ENCODE data around the gene PLA2G4E. TPM values are rescaled to one million over a fixed set of nuclear protein-coding genes. Genes with fewer than 3 reads are reported as not detected.

The PLA2G4E gene
- total RNA-seq, 1 donor from 2014 or later, result 0.52 TPM

- Histone ChIP-seq H3K27me3 (ENCODE audit: control insufficient read depth in 3 of 3, insufficient read depth in 3 of 3, low read length in 3 of 3) (no peaks in the 10 kb centered on the region), H3K4me1 (ENCODE audit: control insufficient read depth in 3 of 3, insufficient read depth in 3 of 3, low read length in 3 of 3) (peaks cover 15 to 38% (median 34%) of the 10 kb centered on the region in 3 donors), H3K9me3 (ENCODE audit: control insufficient read depth in 3 of 3, low read length in 3 of 3) (no peaks in the 10 kb centered on the region), H3K9ac (ENCODE audit: low read depth in 1 of 3, low read length in 3 of 3) (peak overlapping the region in 1 of 3 donors; percentile 44), H3K27ac (ENCODE audit: low read depth, low read length) (peak overlapping the region; percentile 81), H3K36me3 (ENCODE audit: control insufficient read depth in 3 of 3, insufficient read depth in 3 of 3, low read length in 3 of 3) (no peaks in the 10 kb centered on the region), H3K4me3 (ENCODE audit: low read length in 3 of 3) (peak overlapping the region in 1 of 3 donors; percentile 90)
Measured at GRCh38 chr15:41970456-41970855, 50.4 kb downstream of the PLA2G4E start.

DNA sequence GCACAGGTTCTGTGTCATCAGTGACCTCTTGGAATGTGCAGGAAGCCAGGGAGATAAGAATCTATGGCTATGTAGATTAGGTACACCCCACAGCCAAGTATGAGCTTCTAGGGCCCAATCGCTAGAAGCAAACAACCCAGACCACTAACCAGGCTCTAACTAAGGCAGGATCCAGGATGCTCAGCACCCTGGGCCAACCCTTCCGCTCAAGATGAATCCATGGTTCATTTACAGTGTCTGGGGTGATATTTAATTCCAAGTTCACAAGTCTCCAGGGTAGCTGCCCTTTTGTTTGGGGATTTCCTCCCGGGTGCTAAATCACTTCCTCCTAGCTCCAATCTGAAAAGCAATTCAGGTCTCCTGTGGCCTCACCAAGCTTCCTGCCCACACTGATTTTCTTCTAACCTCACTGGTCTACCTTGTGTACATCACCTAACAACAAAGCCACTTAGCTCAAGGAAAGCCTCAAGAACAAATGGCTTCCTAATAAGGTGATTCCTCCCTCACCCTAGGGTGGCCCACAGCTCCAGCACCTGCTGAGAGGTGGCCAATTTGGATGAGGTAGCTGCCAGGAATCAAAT is 50.9 kb downstream of the PLA2G4E start:
- Histone ChIP-seq H3K4me1 (ENCODE audit: control insufficient read depth in 3 of 3, insufficient read depth in 3 of 3, low read length in 3 of 3) (peaks cover 15 to 40% (median 35%) of the 10 kb centered on the region in 3 donors), H3K9me3 (ENCODE audit: control insufficient read depth in 3 of 3, low read length in 3 of 3) (no peaks in the 10 kb centered on the region), H3K27me3 (ENCODE audit: control insufficient read depth in 3 of 3, insufficient read depth in 3 of 3, low read length in 3 of 3) (no peaks in the 10 kb centered on the region), H3K9ac (ENCODE audit: low read depth in 1 of 3, low read length in 3 of 3) (no peak overlapping the region), H3K4me3 (ENCODE audit: low read length in 3 of 3) (peak overlapping the region in 2 of 3 donors; percentile 41 to 90), H3K27ac (ENCODE audit: low read depth, low read length) (peak overlapping the region; percentile 61), H3K36me3 (ENCODE audit: control insufficient read depth in 3 of 3, insufficient read depth in 3 of 3, low read length in 3 of 3) (no peaks in the 10 kb centered on the region)

DNA sequence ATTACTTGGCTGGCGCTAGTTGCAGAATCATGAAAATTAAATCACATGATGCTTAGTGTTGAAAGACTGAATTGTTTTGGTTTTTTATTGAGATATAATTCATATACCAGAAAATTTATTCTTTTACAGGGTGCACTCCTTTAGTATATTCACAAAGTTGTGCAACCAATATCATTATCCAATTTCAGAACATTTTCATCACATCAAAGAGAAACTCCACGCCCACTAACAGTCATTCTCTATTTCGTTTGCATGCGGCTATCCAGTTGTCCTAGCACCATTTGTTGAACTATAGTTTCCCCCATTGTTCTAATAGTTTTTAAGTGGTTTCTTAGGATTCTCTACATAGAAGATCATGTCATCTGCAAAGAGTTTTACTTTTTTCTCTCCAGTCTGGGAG is 52.1 kb downstream of the PLA2G4E start:
- no peaks in the 10 kb centered on the region for H3K36me3 ChIP-seq (ENCODE audit: control insufficient read depth in 3 of 3, insufficient read depth in 3 of 3, low read length in 3 of 3)
- peaks cover 15 to 40% (median 35%) of the 10 kb centered on the region in 3 donors for H3K4me1 ChIP-seq (ENCODE audit: control insufficient read depth in 3 of 3, insufficient read depth in 3 of 3, low read length in 3 of 3)
- no peak overlapping the region for H3K9ac ChIP-seq (ENCODE audit: low read depth in 1 of 3, low read length in 3 of 3)
- no peaks in the 10 kb centered on the region for H3K9me3 ChIP-seq (ENCODE audit: control insufficient read depth in 3 of 3, low read length in 3 of 3)
- no peak overlapping the region for H3K4me3 ChIP-seq (ENCODE audit: low read length in 3 of 3)
- H3K27me3 ChIP-seq (ENCODE audit: control insufficient read depth in 3 of 3, insufficient read depth in 3 of 3, low read length in 3 of 3), result no peaks in the 10 kb centered on the region
- peak overlapping the region; percentile 61 for H3K27ac ChIP-seq (ENCODE audit: low read depth, low read length)

DNA sequence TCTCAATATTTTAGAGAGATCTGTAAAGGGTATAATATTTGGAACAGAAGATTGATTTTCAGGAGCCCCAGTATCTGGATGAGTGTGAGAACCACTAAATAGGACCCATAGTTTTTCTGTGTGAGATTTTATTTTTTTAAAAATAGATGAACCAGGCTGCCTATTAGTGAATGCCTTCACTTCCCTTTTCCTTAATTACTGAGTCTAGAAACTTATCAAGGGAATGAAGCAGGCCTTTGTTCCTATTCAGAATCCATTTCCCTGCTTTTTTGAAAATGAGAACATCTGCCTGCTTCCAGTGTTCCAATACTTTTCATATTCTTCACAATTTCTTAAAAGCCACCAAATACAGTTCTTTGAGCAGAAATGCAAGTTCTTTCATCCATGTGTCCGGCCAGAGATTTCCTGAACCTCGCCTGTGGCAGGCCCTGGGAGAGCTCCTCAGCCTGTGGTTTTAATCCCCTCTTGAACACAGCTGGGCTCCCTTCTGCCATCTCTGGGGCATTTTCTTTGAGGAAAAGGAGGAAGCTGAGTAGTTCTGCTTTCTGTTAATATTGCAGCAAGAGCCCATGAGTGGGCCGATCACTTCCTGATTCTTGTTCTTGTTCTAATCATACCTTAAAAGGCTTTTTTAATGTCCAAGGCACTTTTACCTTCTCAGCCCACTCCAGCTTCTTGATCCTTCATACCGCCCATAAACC is 53.2 kb downstream of the PLA2G4E start:
- H3K27me3 ChIP-seq (ENCODE audit: control insufficient read depth in 3 of 3, insufficient read depth in 3 of 3, low read length in 3 of 3), result no peaks in the 10 kb centered on the region
- no peaks in the 10 kb centered on the region for H3K36me3 ChIP-seq (ENCODE audit: control insufficient read depth in 3 of 3, insufficient read depth in 3 of 3, low read length in 3 of 3)
- peaks cover 15 to 36% (median 32%) of the 10 kb centered on the region in 3 donors for H3K4me1 ChIP-seq (ENCODE audit: control insufficient read depth in 3 of 3, insufficient read depth in 3 of 3, low read length in 3 of 3)
- no peaks in the 10 kb centered on the region for H3K9me3 ChIP-seq (ENCODE audit: control insufficient read depth in 3 of 3, low read length in 3 of 3)
- peak overlapping the region; percentile 37 for H3K27ac ChIP-seq (ENCODE audit: low read depth, low read length)
- no peak overlapping the region for H3K9ac ChIP-seq (ENCODE audit: low read depth in 1 of 3, low read length in 3 of 3)
- no peak overlapping the region for H3K4me3 ChIP-seq (ENCODE audit: low read length in 3 of 3)

DNA sequence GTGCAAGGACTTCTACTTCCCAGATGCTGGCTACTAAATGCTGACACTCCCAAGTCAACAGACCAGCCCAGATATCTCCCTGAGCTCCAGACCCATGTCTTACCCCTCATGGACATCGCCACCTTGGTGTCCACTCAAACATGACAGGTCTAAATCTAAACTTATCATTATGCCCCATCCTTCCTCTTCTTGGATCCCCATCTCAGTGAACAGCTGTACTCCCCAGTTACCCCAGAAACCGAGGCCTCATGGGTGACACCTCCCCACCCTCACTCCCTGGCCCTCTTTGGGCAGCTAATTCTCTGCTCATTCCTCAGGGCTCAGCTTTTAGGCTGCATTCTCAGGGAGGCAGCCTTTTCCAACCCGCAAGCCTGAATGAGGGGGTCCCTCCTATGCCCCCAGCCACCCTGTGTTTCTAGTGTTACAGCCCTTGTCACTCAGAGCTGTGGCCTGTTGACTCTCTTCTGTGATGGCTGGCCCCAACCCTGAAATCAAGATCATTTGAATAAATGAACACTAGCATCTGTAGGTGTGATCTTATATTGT is 53.8 kb downstream of the PLA2G4E start:
- no peaks in the 10 kb centered on the region for H3K36me3 ChIP-seq (ENCODE audit: control insufficient read depth in 3 of 3, insufficient read depth in 3 of 3, low read length in 3 of 3)
- H3K27me3 ChIP-seq (ENCODE audit: control insufficient read depth in 3 of 3, insufficient read depth in 3 of 3, low read length in 3 of 3), result no peaks in the 10 kb centered on the region
- H3K9ac ChIP-seq (ENCODE audit: low read depth in 1 of 3, low read length in 3 of 3), result no peak overlapping the region
- no peak overlapping the region for H3K4me3 ChIP-seq (ENCODE audit: low read length in 3 of 3)
- H3K27ac ChIP-seq (ENCODE audit: low read depth, low read length), result peak overlapping the region; percentile 60
- no peaks in the 10 kb centered on the region for H3K9me3 ChIP-seq (ENCODE audit: control insufficient read depth in 3 of 3, low read length in 3 of 3)
- H3K4me1 ChIP-seq (ENCODE audit: control insufficient read depth in 3 of 3, insufficient read depth in 3 of 3, low read length in 3 of 3), result peaks cover 15 to 36% (median 32%) of the 10 kb centered on the region in 3 donors

DNA sequence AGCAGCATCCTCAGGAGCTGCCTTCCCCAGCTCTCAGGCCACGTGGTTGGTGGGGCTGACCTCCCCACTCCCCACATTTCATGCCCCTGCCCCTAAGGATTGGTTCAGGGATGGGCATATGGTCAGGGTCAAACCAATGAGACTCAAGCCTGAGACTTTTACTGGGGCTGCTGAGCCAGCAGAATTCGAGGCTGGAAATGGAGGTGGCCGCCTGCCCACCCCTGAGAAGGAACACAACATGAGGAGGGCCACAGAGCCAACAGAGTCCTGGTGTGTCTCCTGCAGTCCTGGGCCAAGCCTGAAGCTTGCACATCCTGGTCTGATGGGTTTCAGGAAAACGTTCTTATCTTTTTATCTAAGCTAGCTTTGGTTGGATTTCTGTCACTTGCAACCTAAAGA is 54.4 kb downstream of the PLA2G4E start:
- Histone ChIP-seq H3K9ac (ENCODE audit: low read depth in 1 of 3, low read length in 3 of 3) (no peak overlapping the region), H3K9me3 (ENCODE audit: control insufficient read depth in 3 of 3, low read length in 3 of 3) (no peaks in the 10 kb centered on the region), H3K27ac (ENCODE audit: low read depth, low read length) (peak overlapping the region; percentile 60), H3K27me3 (ENCODE audit: control insufficient read depth in 3 of 3, insufficient read depth in 3 of 3, low read length in 3 of 3) (no peaks in the 10 kb centered on the region), H3K4me3 (ENCODE audit: low read length in 3 of 3) (no peak overlapping the region), H3K36me3 (ENCODE audit: control insufficient read depth in 3 of 3, insufficient read depth in 3 of 3, low read length in 3 of 3) (no peaks in the 10 kb centered on the region), H3K4me1 (ENCODE audit: control insufficient read depth in 3 of 3, insufficient read depth in 3 of 3, low read length in 3 of 3) (peaks cover 14 to 33% (median 28%) of the 10 kb centered on the region in 3 donors)

DNA sequence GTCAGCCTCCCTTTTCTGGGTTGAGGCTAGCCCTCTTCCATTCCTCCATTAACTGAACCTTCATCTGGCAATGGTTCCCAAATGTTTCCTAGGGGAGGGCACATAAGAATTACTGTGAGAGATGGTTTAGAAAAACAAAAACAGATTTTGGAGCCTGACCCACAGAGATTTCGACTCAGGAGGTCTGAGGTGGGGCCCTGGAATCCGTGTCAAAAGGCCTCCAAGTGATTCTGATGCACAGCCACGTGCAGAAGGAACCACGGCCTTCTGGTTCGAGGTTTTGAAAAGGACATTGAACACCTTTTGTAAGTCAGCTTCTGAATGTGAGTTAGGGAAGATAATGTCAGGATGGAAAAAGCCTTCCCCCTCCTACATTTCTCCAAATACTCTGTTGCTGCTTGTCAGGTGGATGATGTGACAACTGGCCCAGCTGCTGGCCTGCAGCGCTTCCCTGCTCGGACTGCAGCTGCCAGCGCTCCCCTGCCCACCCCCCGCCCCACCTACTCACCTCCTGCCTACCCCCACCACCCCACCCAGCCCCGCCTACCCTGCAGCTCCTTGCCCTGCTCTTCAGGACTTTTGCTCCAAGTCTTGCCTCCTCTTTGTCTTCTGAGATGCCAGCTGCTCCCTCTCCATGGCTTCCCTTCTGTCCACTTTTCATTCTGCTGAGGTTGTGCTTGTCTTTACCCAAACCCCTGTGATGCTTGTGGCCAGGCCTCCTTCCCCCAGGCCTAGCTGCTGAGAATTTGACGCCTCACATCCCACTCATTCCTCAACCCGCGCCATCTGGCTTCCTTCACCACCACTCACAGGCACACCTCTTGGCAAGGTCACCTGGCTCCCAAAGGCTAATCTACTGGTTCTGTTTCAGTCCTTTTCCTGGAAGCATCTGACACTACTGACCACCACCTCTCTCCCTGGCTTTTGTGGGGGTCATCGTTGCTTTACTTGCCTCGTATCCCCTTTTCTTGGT is 55.1 kb downstream of the PLA2G4E start:
- no peak overlapping the region for H3K9ac ChIP-seq (ENCODE audit: low read depth in 1 of 3, low read length in 3 of 3)
- no peak overlapping the region for H3K4me3 ChIP-seq (ENCODE audit: low read length in 3 of 3)
- no peaks in the 10 kb centered on the region for H3K36me3 ChIP-seq (ENCODE audit: control insufficient read depth in 3 of 3, insufficient read depth in 3 of 3, low read length in 3 of 3)
- H3K9me3 ChIP-seq (ENCODE audit: control insufficient read depth in 3 of 3, low read length in 3 of 3), result no peaks in the 10 kb centered on the region
- H3K27me3 ChIP-seq (ENCODE audit: control insufficient read depth in 3 of 3, insufficient read depth in 3 of 3, low read length in 3 of 3), result no peaks in the 10 kb centered on the region
- H3K4me1 ChIP-seq (ENCODE audit: control insufficient read depth in 3 of 3, insufficient read depth in 3 of 3, low read length in 3 of 3), result peaks cover 8 to 31% (median 21%) of the 10 kb centered on the region in 3 donors
- H3K27ac ChIP-seq (ENCODE audit: low read depth, low read length), result peak overlapping the region; percentile 60

DNA sequence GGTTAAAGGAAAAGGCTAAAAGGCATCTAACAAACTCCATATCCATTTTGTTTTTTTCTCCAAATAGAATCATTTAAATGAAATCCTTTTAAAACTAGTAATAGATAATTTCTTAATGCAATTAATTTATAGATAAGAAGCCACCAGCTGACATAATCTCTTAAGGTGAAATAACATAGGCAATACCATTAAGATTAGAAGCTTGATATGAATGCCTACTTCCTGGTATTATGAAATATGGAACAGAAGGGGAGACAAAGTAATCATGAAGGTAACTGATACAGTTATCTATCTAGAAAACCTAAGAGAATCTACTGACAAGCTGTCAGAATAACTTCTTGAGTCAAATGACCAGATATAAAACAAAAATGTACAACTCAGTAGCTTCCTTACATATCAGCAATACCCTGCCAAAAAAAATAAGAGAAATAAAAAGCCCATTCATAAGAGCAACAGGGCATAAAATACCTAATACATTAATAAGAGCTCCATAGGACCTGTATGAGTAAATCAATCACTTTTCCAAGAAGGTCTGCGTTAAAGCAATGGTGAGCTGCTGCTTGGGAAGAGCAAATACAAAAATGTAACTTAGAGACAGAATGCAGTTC is 59.1 kb downstream of the PLA2G4E start:
- Histone ChIP-seq H3K9ac (ENCODE audit: low read depth in 1 of 3, low read length in 3 of 3) (no peak overlapping the region), H3K4me1 (ENCODE audit: control insufficient read depth in 3 of 3, insufficient read depth in 3 of 3, low read length in 3 of 3) (peaks cover 12 to 21% (median 21%) of the 10 kb centered on the region in 3 donors), H3K27me3 (ENCODE audit: control insufficient read depth in 3 of 3, insufficient read depth in 3 of 3, low read length in 3 of 3) (no peaks in the 10 kb centered on the region), H3K9me3 (ENCODE audit: control insufficient read depth in 3 of 3, low read length in 3 of 3) (no peaks in the 10 kb centered on the region), H3K27ac (ENCODE audit: low read depth, low read length) (no peak overlapping the region), H3K4me3 (ENCODE audit: low read length in 3 of 3) (no peak overlapping the region), H3K36me3 (ENCODE audit: control insufficient read depth in 3 of 3, insufficient read depth in 3 of 3, low read length in 3 of 3) (no peaks in the 10 kb centered on the region)

DNA sequence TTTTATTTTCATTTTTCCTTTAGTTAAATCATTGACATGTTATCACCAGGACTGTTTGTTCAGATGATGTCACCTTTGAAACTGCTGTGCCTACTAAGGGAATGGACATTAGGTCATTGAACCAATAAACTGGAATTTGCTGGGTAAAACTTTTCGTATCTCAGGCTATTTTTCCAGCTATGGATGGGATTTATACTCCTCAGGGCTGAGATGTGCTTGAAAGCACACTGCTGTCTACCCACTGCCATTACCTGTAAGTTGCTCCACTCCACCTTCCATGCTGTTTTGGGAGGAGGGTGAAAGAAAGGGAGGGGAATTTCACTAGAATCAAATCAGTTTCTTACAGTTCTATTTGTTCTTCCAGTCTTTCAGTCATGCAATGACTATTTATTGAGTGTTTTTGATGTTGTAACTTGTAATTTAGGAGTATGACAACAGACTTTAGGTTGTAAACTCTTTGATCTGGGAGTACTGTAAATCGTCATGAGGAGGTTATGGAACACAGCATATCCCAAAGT is 59.8 kb downstream of the PLA2G4E start:
- Histone ChIP-seq H3K9ac (ENCODE audit: low read depth in 1 of 3, low read length in 3 of 3) (no peak overlapping the region), H3K27ac (ENCODE audit: low read depth, low read length) (no peak overlapping the region), H3K9me3 (ENCODE audit: control insufficient read depth in 3 of 3, low read length in 3 of 3) (no peaks in the 10 kb centered on the region), H3K27me3 (ENCODE audit: control insufficient read depth in 3 of 3, insufficient read depth in 3 of 3, low read length in 3 of 3) (no peaks in the 10 kb centered on the region), H3K4me1 (ENCODE audit: control insufficient read depth in 3 of 3, insufficient read depth in 3 of 3, low read length in 3 of 3) (peaks cover 11 to 17% (median 15%) of the 10 kb centered on the region in 3 donors), H3K36me3 (ENCODE audit: control insufficient read depth in 3 of 3, insufficient read depth in 3 of 3, low read length in 3 of 3) (no peaks in the 10 kb centered on the region), H3K4me3 (ENCODE audit: low read length in 3 of 3) (no peak overlapping the region)
